Measurements from ENCODE around the gene SEMA3G. TPM values are rescaled to one million over a fixed set of nuclear protein-coding genes. Genes with fewer than 3 reads are reported as not detected.

Gene SEMA3G
- total RNA-seq, 2 donors from 2014 or later, result 2.4 to 2.6 TPM

DNA sequence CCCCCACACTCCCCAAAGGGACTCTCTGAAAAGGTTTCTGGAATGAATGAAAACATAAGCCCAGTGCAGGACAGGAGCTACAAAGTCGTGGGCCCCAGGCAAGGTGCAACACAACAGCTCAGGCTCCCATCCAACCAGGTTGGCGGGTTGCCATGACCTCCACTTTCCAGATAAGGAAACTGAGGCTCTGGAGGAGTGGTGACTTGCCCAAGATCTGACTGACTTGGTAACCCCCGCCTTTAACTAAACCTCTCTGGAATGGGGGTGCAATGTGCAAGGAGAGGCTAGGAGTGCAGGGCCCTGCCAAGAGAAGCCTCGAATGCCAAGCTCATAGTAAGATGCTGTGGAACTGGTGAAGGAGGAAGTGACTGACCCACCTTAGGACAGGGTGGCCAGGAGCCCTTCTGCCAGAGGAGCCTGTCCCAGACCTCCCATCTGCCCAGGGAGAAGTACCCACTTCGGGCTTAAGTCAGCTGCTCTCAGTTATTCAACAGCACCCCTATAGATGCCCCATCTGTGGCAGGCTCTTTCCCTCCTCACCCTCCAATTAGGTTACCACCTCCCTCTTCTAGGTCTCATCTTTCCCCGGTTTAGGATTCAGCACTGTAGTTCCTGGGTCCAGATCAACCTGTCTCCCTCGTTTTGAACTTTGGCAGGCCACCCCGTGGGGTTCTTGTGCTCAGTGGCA is 9.5 kb upstream of the SEMA3G start:
- TF ChIP-seq, protein P1, sequence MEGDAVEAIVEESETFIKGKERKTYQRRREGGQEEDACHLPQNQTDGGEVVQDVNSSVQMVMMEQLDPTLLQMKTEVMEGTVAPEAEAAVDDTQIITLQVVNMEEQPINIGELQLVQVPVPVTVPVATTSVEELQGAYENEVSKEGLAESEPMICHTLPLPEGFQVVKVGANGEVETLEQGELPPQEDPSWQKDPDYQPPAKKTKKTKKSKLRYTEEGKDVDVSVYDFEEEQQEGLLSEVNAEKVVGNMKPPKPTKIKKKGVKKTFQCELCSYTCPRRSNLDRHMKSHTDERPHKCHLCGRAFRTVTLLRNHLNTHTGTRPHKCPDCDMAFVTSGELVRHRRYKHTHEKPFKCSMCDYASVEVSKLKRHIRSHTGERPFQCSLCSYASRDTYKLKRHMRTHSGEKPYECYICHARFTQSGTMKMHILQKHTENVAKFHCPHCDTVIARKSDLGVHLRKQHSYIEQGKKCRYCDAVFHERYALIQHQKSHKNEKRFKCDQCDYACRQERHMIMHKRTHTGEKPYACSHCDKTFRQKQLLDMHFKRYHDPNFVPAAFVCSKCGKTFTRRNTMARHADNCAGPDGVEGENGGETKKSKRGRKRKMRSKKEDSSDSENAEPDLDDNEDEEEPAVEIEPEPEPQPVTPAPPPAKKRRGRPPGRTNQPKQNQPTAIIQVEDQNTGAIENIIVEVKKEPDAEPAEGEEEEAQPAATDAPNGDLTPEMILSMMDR (IDR thresholded peaks at IDR 0.05), result no peak
- intact Hi-C loops (cut with DNase I), result no loop called here
- Histone ChIP-seq H3K9ac (ENCODE audit: low read depth in 2 of 2, low read length in 2 of 2) (peak overlapping the region; percentile 88 to 95), H3K4me3 (peak overlapping the region; percentile 79), H3K9me3 (no peaks in the 10 kb centered on the region), H3K4me1 (peaks cover 5% of the 10 kb centered on the region), H3K36me3 (no peaks in the 10 kb centered on the region), H3K27ac (peak overlapping the region; percentile 51), H3K27me3 (no peaks in the 10 kb centered on the region)
- no peak for DNase-seq

DNA sequence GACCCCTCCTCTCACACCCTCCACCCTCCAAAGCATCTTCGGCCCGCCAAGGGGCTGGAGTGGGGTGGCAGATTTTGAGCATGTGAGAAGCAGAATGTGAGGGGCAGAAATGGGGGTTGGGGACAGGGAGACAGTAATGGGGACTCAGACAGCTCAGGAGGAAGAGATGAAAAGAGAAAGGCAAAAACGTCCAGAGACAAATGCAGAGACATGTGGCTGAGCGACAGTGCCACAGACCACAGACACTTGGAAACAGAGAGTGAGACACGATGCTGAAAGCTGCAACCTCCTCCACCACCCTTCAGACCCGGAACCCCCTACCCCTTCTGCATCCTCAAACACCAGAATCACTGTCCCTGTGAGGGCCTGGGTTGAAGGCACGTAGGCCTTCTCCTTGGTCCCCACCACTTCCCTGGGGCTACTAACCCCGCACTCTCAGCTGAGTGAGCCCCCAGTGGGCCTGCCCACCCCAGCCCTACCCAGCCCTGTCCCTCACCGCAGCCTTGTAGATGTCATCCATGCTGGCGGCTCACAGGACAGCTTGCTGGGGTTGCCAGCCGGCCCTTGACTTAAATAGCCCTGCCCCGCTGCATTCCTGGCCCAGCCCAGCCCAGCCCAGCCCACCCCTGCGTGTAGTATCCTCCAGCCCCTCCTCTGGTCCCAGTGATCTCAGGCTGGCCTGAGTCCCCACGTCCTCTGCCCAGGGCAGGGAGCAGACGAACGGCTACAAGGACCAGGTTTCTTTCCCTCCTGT is 8.8 kb upstream of the SEMA3G start, which contains the start of gene TNNC1:
Gene TNNC1, minus strand, starts transcription at position 546 of the 754 bp plus-strand sequence. Its CDS starts 26 bp downstream, at position 520.
- peak within 1 kb of the TSS; percentile 88 to 95 for H3K9ac ChIP-seq (ENCODE audit: low read depth in 2 of 2, low read length in 2 of 2)
- intact Hi-C loops (cut with DNase I), result no loop called here
- no peak for DNase-seq

DNA sequence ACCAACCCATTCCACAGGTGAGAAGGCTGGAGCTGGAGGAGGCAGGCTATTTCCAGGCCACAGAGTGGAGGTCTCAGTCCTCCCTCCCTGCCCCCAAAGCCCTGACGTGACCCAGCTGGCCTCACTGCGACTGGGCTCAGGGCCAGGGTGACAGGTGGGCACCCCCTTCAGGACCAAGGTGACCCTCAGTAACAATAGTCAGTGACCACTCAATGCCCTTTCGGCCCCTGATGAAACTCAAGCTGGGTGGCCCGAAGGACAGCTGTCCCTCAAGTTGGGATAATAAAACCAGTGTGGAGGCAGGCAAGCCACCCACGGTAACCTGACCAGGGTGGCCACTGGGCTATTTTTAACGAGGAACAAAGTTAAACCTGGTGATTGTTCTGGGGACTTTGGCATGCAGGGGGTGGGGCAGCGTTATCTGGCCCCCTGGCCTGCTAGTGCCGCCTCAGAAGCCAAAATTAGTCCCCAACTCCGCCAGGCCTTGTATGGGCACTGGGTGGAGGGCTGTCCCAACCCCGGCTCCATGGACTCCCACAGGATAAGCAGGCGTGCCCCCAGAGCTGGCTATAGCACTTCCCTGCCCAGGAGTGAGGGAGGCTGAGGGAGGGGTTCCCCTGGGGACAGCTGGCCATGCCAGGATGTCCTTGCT is 7.8 kb upstream of the SEMA3G start:
- intact Hi-C loops (cut with DNase I), result no loop called here
- Histone ChIP-seq H3K27ac (no peak overlapping the region), H3K4me3 (no peak overlapping the region), H3K27me3 (no peaks in the 10 kb centered on the region), H3K4me1 (peaks cover 5% of the 10 kb centered on the region), H3K9ac (ENCODE audit: low read depth in 2 of 2, low read length in 2 of 2) (no peak overlapping the region), H3K9me3 (no peaks in the 10 kb centered on the region), H3K36me3 (no peaks in the 10 kb centered on the region)
- DNase-seq, result no peak
- TF ChIP-seq, protein P1 (IDR thresholded peaks at IDR 0.05), result no peak

More for the DNA sequence above, 8.8 kb upstream of the SEMA3G start, which contains the start of gene TNNC1:
- Histone ChIP-seq H3K27me3 (no peaks in the 10 kb centered on the region), H3K36me3 (no peaks in the 10 kb centered on the region), H3K27ac (peak within 1 kb of the TSS; percentile 51), H3K4me3 (peak within 1 kb of the TSS; percentile 79), H3K4me1 (peaks cover 5% of the 10 kb centered on the region), H3K9me3 (no peaks in the 10 kb centered on the region)
- TF ChIP-seq, protein P1 (IDR thresholded peaks at IDR 0.05), result no peak

DNA sequence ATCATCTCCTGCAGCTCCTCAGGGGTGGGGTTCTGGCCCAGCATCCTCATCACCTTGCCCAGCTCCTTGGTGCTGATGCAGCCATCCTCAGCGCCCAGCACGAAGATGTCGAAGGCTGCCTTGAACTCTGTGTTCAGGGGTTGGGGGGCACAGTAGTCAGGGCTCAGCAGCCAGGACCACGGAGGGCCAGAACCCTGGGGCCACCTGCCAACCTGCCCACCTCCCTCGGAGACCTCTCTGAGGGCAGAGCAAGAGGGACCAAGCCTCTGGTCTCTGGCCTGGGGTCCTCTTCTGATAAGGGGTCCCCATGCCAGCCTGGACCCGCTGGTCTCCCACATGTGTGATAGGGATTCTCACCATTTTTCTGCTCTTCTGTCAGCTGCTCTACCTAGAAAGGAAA is 7.2 kb upstream of the SEMA3G start:
- H3K4me3 ChIP-seq, result no peak overlapping the region
- DNase-seq, result no peak
- no peak overlapping the region for H3K27ac ChIP-seq
- intact Hi-C loops (cut with DNase I), result no loop called here
- no peaks in the 10 kb centered on the region for H3K9me3 ChIP-seq
- H3K4me1 ChIP-seq, result peaks cover 5% of the 10 kb centered on the region
- H3K9ac ChIP-seq (ENCODE audit: low read depth in 2 of 2, low read length in 2 of 2), result no peak overlapping the region
- H3K36me3 ChIP-seq, result no peaks in the 10 kb centered on the region
- H3K27me3 ChIP-seq, result no peaks in the 10 kb centered on the region
- TF ChIP-seq, protein P1 (IDR thresholded peaks at IDR 0.05), result no peak

DNA sequence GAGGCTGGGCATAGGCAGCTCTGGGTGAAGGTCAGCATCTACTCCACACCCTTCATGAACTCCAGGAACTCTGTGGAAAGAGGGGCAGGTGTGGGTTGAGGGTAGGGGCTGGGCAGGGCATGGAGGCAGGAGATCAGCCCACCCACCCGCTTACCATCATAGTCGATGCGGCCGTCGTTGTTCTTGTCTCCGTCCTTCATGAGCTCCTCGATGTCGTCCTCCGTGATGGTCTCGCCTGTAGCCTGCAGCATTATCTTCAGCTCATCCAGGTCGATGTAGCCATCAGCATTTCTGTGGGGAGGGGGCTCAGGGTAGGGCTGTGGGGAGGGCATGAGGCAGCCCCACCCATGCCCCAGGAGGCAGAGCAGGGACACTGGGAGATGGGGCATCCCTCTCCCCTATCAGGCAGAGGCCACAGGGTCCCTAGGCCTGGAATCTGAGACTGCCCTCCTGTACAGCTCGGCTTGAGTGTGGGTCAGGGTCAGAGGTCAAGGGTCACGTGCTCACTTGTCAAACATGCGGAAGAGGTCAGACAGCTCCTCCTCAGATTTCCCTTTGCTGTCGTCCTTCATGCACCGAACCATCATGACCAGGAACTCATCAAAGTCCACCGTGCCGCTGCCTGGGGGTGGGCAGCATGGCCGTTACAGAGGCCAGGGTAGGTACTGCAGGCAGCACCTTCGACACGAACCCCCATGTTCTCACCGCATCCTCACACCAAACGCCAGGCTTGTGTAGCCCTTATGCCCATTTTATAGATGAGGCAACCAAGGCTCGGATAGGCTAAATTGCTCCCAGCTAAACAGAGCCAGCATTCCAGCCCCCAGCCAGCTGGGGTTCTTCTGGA is 6.6 kb upstream of the SEMA3G start:
- Histone ChIP-seq H3K27ac (no peak overlapping the region), H3K36me3 (no peaks in the 10 kb centered on the region), H3K27me3 (no peaks in the 10 kb centered on the region), H3K9ac (ENCODE audit: low read depth in 2 of 2, low read length in 2 of 2) (no peak overlapping the region), H3K4me3 (no peak overlapping the region), H3K9me3 (no peaks in the 10 kb centered on the region), H3K4me1 (peaks cover 5% of the 10 kb centered on the region)
- TF ChIP-seq, protein P1 (IDR thresholded peaks at IDR 0.05), result no peak
- no peak for DNase-seq
- intact Hi-C loops (cut with DNase I), result no loop called here
